Right cardiac atrium (tissue), 5 donors: Measurements from ENCODE around the gene EPN2. TPM values are rescaled to one million over a fixed set of nuclear protein-coding genes. Genes with fewer than 3 reads are reported as not detected.

Experiments
- ATAC-seq, 2 donors: fragments of 200-7000 bp; cut with Tn5 transposase; one replicate each; pipeline versions ENCODE4 v1.8.0 to v1.9.1; 2020; ENCODE audit warnings: moderate library complexity in 2 of 2, mild to moderate bottlenecking in 1 of 2
- DNase-seq, 3 donors: peaks; one replicate each; pipeline ENCODE4 v3.0.0-alpha.2; 2020
- H3K27ac ChIP-seq: one replicate; pipeline ENCODE4 v1.5.1; 2013; ENCODE audit warnings: mild to moderate bottlenecking, low read length, control low read depth, moderate library complexity
- H3K27me3 ChIP-seq: one replicate; pipeline ENCODE4 v1.6.1; 2013; ENCODE audit not compliant: control insufficient read depth, insufficient read depth
- H3K4me1 ChIP-seq: one replicate; pipeline ENCODE4 v1.6.1; 2013; ENCODE audit warnings: low read length; ENCODE audit not compliant: control insufficient read depth, insufficient read depth
- H3K4me3 ChIP-seq: one replicate; pipeline ENCODE4 v1.5.1; 2013; ENCODE audit warnings: low read length, control low read depth
- H3K9me3 ChIP-seq: one replicate; pipeline ENCODE4 v1.6.1; 2013; ENCODE audit warnings: low read length; ENCODE audit not compliant: control insufficient read depth
- WGBS: extraction: QIAGEN DNeasy Blood & Tissue Kit; methylation state at CpG from one replicate; pipeline ENCODE4 v1.1.7; 2013; 5-methylcytosine and 5-hydroxymethylcytosine counted together
- intact Hi-C, 4 donors: fragments of 100-400 bp; cut with DNase I; formaldehyde crosslinking; loops; one replicate each; pipeline versions ENCODE4 v1.11.0 to v1.14.0; 2022 to 2023
- polyA plus RNA-seq: library from polyadenylated mRNA; stranded (reverse); fragments of 200-250 nt; gene quantifications from one replicate; pipeline ENCODE4 v1.2.3, GENCODE V29; 2013
- total RNA-seq, 4 donors: library from RNA; stranded (reverse); fragmentation: NEBNext Ultra II Directional; extraction: Animal tissue kit (Norgen Biotek cat#: 25700); gene quantifications; one replicate each; pipeline ENCODE4 v1.2.1, GENCODE V29; 2021
- donor health status: healthy with polysubstance abuse.
- donor health status: DM: no; HTN: yes; CAD: no.
- donor health status: DM: no; HTN: no; CAD: no.
- donor health status: DM: no; HTN: yes; CAD: no; lungs with severe emphysema.
- donor health status: DM: yes; HTN: yes; CAD: no.

Gene EPN2
- total and polyA plus RNA-seq, 5 donors, result 50.2 to 138 (median 113) TPM

- Histone ChIP-seq H3K9me3 (no peaks in the 10 kb centered on the region), H3K27me3 (no peaks in the 10 kb centered on the region), H3K4me1 (peaks cover 24% of the 10 kb centered on the region), H3K27ac (peak overlapping the region; percentile 30), H3K4me3 (no peak overlapping the region)
- intact Hi-C loops, result no loop called here
- ATAC-seq (no peak), DNase-seq (no peak)
- WGBS, result 56% methylated on average over 2 of the region's 2 CpGs
Observed at GRCh38 chr17:19254651-19255050, 17.5 kb downstream of the EPN2 start.

- H3K27ac ChIP-seq, result no peak overlapping the region
- intact Hi-C loops, result no loop called here
- peaks cover 23% of the 10 kb centered on the region for H3K4me1 ChIP-seq
Observed at GRCh38 chr17:19255279-19255678, 18.1 kb downstream of the EPN2 start.

GRCh38 chr17:19258371-19258770 lies 21.2 kb downstream of the EPN2 start:
- intact Hi-C loops, result no loop called here
- ATAC-seq (peak in 1 of 2 donors; percentile 12), DNase-seq (no peak)
- WGBS, result 71% methylated on average over 9 of the region's 9 CpGs
- Histone ChIP-seq H3K9me3 (no peaks in the 10 kb centered on the region), H3K4me3 (no peak overlapping the region), H3K27ac (no peak overlapping the region), H3K27me3 (no peaks in the 10 kb centered on the region), H3K4me1 (peaks cover 18% of the 10 kb centered on the region)

More at GRCh38 chr17:19255279-19255678, 18.1 kb downstream of the EPN2 start:
- H3K27me3 ChIP-seq, result no peaks in the 10 kb centered on the region
- no peaks in the 10 kb centered on the region for H3K9me3 ChIP-seq
- ATAC-seq, result no peak
- no peak for DNase-seq
- H3K4me3 ChIP-seq, result no peak overlapping the region

- no peak for DNase-seq
- ATAC-seq, result no peak
- Histone ChIP-seq H3K27ac (no peak overlapping the region), H3K4me3 (no peak overlapping the region), H3K4me1 (peaks cover 30% of the 10 kb centered on the region), H3K27me3 (no peaks in the 10 kb centered on the region), H3K9me3 (no peaks in the 10 kb centered on the region)
- intact Hi-C loops, result no loop called here
- WGBS, result 55% methylated on average over 7 of the region's 7 CpGs
Observed at GRCh38 chr17:19260958-19261357, 23.8 kb downstream of the EPN2 start.

GRCh38 chr17:19261426-19261825 lies 24.3 kb downstream of the EPN2 start:
- H3K4me1 ChIP-seq, result peaks cover 30% of the 10 kb centered on the region
- intact Hi-C loops, result no loop called here
- peak overlapping the region; percentile 19 for H3K27ac ChIP-seq
- H3K9me3 ChIP-seq, result no peaks in the 10 kb centered on the region
- DNase-seq (no peak), ATAC-seq (no peak)
- no peak overlapping the region for H3K4me3 ChIP-seq
- no peaks in the 10 kb centered on the region for H3K27me3 ChIP-seq
- 50% methylated on average over 2 of the region's 2 CpGs for WGBS

- no peak for DNase-seq
- Histone ChIP-seq H3K27ac (peak overlapping the region; percentile 95), H3K4me1 (peaks cover 28% of the 10 kb centered on the region), H3K4me3 (no peak overlapping the region), H3K27me3 (no peaks in the 10 kb centered on the region), H3K9me3 (no peaks in the 10 kb centered on the region)
- ATAC-seq, result peak; percentile 39 to 71
- intact Hi-C loops, result no loop called here
- 42% methylated on average over 8 of the region's 8 CpGs for WGBS
Observed at GRCh38 chr17:19262650-19263631, 25.8 kb downstream of the EPN2 start.

- Histone ChIP-seq H3K9me3 (no peaks in the 10 kb centered on the region), H3K4me1 (peaks cover 26% of the 10 kb centered on the region), H3K27ac (peak overlapping the region; percentile 95), H3K4me3 (no peak overlapping the region), H3K27me3 (no peaks in the 10 kb centered on the region)
- intact Hi-C loops, result no loop called here
- ATAC-seq (peak in 1 of 2 donors; percentile 28), DNase-seq (no peak)
- 41% methylated on average over 4 of the region's 4 CpGs for WGBS
Observed at GRCh38 chr17:19263641-19264051, 26.5 kb downstream of the EPN2 start.

GRCh38 chr17:19264268-19264667 lies 27.1 kb downstream of the EPN2 start:
- no peak for ATAC-seq
- Histone ChIP-seq H3K9me3 (no peaks in the 10 kb centered on the region), H3K27me3 (no peaks in the 10 kb centered on the region), H3K27ac (peak overlapping the region; percentile 63), H3K4me1 (peaks cover 26% of the 10 kb centered on the region), H3K4me3 (no peak overlapping the region)
- intact Hi-C loops, result no loop called here
- no peak for DNase-seq
- 38% methylated on average over 3 of the region's 3 CpGs for WGBS

GRCh38 chr17:19264681-19265080 lies 27.5 kb downstream of the EPN2 start:
- Histone ChIP-seq H3K4me1 (peaks cover 29% of the 10 kb centered on the region), H3K4me3 (no peak overlapping the region), H3K27me3 (no peaks in the 10 kb centered on the region), H3K27ac (peak overlapping the region; percentile 70), H3K9me3 (no peaks in the 10 kb centered on the region)
- 29% methylated on average over 6 of the region's 6 CpGs for WGBS
- DNase-seq (peak in 2 of 3 donors; percentile 62), ATAC-seq (no peak)
- intact Hi-C loops, result no loop called here

GRCh38 chr17:19265755-19266154 lies 28.6 kb downstream of the EPN2 start:
- peak overlapping the region; percentile 13 for H3K27ac ChIP-seq
- no peaks in the 10 kb centered on the region for H3K27me3 ChIP-seq
- intact Hi-C loops, result no loop called here
- H3K4me1 ChIP-seq, result peaks cover 32% of the 10 kb centered on the region
- no peak for DNase-seq
- no peaks in the 10 kb centered on the region for H3K9me3 ChIP-seq
- no peak overlapping the region for H3K4me3 ChIP-seq
- no peak for ATAC-seq
- WGBS, result 72% methylated on average over 6 of the region's 6 CpGs

- peak overlapping the region; percentile 75 for H3K27ac ChIP-seq
Observed at GRCh38 chr17:19268611-19269010, 31.4 kb downstream of the EPN2 start.

More at GRCh38 chr17:19268611-19269010, 31.4 kb downstream of the EPN2 start:
- Histone ChIP-seq H3K4me3 (no peak overlapping the region), H3K9me3 (no peaks in the 10 kb centered on the region), H3K4me1 (peaks cover 44% of the 10 kb centered on the region), H3K27me3 (no peaks in the 10 kb centered on the region)
- no peak for DNase-seq
- 33% methylated on average over 3 of the region's 3 CpGs for WGBS
- no peak for ATAC-seq
- intact Hi-C loops, result no loop called here
